HG03520 (cell line): ENCODE measurements around the gene NFATC3.

Experiments
- ATAC-seq: cut with Tn5 transposase; IDR thresholded peaks from one replicate; pipeline ENCODE4 v1.9.1; 2021; ENCODE audit warnings: mild to moderate bottlenecking, moderate library complexity; ENCODE audit not compliant: unreplicated experiment

NFATC3 gene

DNA sequence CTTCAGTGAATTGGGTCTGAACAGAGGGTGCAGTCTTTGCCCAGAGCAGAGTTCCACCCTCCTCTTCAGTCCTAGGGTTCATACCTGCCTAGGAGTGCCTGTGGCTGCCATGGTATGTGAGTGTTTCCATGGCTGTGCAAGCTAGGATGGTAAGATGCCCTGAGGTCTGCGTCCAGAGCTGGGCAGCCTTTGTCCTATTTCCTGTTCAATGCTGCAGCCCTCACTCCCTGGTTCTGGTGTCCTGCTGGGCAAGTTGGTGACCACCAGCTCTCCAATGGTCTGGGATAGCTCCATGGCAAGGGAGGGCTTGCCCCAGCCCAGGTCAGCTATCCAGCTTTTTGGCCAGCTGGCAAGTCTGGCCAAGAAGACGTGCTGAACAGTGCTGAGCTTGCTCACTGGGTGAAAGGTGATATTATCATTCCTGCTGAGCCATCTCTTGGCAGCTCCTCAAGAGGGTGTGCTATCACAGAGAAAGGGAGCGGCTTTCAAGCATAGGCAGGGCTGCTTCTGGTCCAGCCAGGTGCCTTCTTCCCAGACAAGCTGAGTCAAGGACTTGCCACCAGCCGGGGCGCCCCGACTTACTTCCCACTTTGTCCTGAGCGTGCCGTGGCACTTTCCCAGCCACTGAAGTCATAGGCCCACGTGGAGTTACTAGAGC is 13.0 kb upstream of the NFATC3 start:
- no peak for ATAC-seq

DNA sequence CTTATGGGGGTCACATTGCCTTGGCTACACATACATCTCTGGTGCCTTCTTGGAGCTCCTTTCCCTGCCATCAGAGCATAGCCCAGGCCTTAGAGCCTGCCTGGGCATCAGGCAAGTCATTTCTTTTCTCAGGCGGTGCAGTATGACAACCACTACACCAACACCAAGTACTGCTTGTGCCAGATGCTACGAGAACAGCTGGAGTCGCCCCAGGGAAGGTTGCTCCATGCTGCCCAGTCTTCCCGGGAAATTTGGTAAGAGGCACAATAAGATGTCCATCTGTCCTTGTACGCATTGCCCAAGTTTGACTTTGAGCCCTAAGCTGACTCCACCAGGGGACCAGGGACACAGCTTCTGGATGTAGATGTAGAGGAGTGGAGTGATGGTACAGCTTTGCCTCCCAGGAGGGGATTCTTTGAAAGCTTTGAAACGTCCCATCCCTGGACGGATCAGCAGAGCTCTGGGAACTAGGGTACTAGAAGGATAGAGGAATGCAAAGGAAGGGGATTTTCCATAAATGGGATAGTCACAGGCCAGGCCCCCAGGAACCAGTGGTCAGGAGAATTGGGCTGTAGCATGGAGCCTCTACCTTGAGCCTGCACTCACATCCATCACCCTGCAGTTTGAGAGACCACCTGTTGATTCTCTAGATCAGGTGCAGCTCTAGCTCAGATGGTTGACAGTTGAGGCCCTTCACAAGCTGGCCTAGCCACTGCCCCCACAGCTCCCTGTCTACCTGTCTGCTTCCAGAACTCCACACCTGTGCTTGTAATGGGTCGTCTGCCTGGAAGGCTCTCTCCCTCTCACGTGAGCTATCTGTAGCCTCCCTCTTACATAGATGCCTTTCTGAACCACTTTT is 11.0 kb upstream of the NFATC3 start:
- no peak for ATAC-seq

DNA sequence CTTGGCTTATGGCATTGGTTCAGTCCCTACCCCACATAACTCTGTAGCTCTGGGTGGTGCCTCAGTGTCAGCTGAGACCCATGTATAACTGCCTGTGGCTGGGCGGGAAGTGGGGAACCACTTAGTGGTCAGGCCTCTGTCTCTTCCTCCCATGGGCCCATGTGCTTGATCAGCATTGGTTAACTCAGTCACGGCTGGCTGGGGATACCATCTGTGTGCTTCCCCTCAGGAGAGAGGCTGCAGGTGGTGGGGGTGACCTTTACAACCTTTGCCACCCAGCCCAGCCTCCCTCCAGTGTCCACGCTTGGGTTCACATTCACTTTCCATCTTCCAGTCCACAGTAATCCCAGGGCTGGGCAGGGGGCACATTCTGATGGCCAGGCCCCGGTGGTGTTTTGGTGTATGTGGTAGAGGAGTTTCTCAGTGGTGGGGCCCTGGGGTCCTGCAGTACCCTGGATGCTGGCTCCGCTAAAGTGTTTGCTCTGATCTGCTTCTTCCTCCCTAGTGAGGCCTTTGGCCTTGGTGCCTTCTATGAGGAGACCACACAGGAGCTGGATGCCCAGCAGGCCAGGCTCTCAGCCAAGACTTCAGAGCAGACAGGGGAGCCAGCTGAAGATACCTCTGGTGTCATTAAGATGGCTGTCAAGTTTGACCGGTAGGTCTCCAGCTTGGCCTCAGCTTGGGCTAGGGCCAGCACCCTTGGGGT is 10.2 kb upstream of the NFATC3 start:
- ATAC-seq: peak; percentile 54

DNA sequence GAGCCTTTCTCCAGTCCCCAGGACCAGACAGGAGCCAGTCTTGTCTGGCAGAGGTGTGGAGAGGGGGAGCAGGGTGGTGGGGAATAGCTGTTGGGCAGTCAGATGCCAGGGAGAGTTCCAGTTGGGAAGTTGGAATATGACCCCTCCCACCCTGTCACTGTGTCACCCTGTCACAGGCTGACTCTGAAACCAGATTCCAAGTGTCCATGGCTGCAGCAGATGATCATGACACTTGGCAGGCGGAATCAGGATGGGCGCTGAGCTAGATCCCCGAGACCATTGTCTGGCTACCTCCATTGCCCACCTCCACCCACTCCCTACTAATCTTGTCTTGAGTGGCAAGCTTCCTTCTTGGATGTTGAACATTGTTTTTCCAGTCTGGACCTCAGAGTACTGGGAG is 9.2 kb upstream of the NFATC3 start:
- no peak for ATAC-seq

DNA sequence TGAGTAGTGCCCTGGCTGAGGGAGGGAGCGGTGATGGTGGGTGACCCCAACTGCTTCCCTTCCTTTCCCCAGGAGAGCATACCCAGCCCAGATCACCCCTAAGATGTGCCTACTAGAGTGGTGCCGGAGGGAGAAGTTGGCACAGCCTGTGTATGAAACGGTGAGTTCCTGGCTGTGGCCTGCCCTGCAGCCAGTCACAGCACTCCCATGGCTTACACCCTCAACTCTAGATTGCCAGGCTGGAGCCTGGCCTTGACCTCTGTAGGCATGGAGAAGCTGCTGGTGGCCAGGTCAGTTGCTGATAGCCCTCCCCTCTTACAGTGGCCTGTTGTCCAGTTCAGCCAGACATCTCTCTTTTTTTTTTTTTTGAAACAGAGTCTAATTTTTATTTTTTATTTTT is 8.6 kb upstream of the NFATC3 start:
- no peak for ATAC-seq

DNA sequence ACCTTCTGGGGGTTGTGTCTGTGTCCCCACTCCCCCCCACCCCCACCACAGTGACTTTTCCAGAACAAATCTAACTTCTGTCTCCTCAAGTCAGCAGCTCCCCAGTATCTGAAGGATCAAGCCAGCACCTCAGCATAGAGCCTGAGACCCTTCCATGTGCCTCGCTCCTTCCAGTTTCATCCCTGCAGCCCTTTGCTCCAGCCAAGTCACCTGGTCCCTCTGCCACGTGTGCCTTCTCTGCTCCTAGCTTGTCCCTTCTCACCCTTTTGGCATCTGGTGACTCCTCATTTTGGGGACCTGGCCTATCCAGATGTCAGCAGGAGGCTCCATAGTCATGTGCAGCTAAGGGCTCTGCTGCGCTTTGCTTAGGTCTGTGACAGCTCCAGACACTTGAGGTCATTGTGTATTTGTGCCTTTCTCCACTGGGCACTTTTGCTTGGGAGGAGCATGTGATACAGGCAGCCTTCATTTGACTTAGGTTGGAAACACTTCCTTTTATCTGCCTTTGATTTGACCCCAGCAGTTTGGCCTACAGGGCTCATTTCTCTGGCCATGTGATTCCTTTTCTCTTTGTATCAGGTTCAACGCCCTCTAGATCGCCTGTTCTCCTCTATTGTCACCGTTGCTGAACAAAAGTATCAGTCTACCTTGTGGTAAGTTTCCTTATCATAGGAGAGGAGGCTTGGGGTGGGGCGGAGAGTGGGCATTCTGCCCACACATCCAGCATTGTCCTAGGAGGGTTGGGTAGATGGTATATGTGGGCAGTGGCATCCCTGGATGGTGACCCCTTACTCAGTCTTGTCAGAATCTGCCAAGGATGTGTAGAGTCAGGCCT is 7.1 kb upstream of the NFATC3 start:
- ATAC-seq: no peak

DNA sequence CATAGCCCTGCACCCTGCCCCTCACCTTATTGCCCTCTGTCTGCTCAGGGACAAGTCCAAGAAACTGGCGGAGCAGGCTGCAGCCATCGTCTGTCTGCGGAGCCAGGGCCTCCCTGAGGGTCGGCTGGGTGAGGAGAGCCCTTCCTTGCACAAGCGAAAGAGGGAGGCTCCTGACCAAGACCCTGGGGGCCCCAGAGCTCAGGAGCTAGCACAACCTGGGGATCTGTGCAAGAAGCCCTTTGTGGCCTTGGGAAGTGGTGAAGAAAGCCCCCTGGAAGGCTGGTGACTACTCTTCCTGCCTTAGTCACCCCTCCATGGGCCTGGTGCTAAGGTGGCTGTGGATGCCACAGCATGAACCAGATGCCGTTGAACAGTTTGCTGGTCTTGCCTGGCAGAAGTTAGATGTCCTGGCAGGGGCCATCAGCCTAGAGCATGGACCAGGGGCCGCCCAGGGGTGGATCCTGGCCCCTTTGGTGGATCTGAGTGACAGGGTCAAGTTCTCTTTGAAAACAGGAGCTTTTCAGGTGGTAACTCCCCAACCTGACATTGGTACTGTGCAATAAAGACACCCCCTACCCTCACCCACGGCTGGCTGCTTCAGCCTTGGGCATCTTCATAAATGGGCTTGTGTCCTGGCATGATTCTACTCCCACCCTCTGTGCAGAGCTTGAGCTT is 6.3 kb upstream of the NFATC3 start:
- ATAC-seq: no peak

DNA sequence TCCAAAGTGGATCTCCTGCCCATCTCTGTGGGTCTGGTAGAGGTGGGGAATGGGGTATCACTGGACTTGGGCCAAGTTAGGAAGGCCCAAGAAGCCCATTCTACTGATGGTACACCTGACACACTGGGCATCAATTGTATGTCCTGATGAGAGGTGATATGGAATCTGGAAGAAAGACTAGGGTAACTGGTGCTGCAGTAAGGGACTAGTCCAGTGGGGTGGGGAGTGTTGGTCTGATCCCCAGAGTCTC is 5.9 kb upstream of the NFATC3 start:
- ATAC-seq: no peak

DNA sequence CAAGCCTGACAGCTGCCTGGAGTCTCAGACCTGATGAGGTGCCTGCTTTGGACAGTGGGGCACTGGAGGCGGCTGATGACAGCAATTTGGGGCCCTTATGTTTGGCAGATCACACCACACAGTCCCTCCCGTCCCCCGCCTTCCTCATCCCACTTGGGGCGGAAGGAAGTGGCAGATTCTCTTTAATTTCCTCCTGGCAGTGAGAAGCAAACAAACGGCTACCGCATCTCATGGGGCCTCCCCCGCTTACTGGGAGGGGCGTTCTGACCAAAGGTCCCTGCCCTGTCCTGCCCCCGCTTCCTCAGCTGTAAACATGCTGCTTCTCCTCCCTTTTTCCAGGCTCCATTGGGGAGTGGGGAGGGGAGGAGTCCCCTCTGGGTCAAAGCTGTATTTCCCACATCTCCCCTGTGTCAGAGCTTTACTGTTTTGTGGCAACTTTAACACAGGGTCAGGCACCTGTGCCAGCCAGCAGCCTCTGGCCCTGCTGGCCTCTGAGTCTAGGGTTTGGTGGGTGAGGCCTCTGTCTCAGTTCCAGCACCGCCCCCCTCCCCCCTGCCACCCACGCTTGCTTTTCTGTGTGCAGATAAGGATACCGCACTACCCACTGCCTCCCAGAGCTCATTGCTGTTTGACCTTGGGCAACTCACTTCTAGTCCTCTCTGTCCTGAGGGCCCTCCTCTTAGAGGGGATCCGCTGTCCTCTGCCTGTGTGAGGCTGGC is 5.4 kb upstream of the NFATC3 start:
- no peak for ATAC-seq

DNA sequence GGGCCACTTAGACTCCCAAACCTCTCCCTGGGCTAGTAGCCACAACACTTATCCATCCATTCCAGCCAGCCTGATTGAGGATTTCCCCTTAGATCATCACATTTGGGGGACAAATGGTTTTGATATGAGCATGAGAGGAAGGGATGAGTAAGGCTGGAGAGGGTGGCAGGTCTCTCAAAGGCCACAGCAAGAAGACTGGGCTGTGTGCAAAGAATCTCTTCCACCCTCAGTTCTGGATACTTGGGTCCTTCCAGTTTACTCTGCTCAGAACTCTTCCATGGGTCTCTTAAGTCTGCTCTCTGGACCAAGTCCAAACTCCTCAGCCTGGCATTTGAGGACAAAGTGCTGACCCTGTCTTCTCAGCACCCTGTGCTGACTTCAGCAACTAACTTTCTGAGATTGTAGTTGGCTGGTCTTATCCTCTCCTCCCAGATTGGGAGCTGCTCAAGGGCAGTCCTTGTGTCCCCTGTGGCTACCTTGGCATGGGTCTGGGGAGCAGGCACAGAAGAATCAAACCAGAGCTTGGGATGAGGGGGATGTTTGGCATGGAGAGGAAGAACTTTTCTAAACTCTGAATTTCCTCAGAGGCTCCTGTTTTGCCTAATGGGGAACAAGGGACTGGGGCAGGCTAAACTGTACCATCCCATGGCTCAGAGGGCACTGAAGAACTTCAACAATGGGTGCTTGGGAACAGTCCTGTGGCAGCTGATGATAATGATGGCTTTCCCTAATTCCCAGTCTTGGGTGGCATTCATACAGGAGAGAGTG is 3.1 kb upstream of the NFATC3 start:
- no peak for ATAC-seq

DNA sequence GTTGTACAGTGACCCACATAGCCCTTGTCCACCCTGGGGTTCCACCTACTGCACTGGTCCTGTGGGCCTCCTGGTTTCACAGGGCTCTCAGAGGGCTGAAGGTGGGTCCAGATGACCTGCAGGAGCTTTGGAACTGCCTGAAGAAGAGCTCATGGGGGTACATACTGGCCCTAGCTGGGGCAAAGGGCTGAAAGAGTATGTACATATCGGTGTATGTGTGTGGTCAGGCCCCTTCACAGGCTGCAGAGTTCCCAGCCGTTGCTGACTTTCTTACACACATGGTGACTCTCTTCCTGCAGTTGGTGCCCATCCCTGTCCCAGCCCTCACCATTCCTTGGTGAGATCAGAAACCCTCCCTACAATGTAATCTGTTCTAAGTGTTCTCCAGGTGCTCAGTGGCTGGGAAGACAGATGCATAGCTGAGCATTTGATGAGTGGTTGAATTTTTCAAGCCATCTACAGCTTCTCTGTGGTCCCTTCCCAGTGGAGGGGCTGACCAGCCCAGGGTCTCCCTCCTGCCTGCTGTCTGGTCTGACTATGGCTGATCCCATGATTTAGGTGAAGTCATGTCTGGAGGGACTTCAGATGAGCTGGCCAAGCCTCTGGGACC is 2.4 kb upstream of the NFATC3 start:
- ATAC-seq: no peak

DNA sequence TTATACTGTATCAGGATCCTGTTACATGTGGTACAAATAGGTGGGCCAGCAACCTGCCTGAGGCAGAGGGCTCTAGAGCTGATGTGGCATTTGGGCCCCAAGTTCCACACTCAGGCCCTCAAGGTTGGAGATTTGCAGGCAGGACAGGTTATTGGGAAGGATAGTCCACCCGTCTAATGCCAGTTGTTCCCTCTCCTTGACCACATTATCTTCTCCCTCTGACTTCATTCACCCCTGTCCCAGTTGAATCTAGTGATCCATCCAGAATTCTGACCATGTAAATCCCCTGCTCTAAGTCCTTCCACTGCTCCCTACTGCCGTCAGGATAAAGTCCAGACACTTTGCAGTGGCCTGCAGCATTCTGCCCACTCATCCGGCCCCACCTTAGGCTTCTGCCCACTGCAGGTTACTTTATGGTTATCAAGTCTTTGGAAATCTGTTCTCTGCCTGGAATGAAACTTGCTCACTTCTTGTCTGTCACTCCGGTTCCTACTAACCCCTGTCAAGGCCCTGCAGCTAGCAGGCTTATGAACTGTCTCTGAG is 1.9 kb upstream of the NFATC3 start:
- ATAC-seq: no peak

DNA sequence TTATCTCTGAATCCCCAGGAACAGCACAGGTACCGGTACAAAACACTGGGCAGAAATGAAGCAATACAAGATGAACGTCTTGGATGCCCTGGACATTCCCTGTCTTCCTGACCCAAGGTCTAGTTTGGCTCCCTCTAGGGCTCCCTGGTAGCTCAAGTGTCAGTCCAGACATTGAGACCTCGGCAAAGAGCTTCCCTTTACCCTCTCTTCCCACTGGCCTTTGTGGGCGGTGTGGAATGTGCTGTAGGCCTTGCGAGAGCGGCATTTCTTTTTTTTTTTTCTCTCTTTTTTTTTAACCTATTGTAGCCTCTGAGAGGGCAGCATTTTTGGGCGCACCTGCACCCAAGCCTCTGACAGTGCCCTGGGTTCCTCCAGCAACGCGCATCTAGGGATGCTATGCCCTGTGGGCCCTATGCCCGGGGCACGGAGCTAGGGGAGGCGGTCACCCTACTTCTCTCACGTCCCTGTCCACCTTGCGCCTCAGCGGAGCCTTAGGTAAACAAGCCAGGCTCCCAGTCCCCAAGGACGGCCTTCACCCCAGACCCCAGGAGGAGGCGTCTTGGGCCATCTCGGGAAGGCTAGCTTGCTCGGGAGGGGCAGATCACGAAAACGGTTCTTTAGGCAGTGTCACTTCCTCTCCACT is 1.2 kb upstream of the NFATC3 start:
- no peak for ATAC-seq

DNA sequence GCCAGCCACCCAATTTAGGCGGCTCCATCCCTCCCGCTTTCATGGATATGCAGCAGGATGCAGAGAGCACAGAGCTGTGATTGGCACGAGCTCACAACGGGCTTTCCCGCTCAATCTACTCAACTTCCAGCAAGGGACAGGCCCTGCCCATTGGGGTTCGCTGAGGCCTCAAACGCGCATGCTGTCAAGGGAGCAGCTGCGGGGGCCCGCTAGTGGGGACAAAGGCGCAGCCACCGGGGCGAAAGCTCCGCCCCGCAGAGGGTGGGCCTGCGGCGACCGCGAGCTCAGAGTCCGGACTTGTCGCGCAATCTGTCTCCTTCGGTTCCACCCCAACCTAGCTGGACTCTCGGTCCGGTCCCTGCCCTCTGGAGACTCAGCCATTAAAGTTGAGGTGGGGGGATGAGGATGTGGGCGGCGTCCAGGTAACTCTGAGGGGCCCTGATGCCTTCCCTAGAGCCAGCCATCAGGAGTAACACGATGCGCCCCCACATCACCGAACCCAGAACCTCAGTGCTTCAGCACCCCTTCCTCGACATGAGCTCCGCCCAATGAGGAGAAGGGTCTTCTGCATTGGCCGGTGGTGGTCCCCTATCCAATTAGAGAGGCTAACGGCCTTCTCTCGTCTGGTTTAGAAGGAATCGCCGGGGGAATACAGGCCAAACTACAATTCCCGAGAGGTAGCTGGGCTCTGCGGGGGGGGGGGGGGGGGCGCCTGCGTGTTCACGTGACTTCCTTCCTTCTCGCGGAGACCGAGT is 489 bp upstream of the NFATC3 start:
- ATAC-seq: peak; percentile 47

DNA sequence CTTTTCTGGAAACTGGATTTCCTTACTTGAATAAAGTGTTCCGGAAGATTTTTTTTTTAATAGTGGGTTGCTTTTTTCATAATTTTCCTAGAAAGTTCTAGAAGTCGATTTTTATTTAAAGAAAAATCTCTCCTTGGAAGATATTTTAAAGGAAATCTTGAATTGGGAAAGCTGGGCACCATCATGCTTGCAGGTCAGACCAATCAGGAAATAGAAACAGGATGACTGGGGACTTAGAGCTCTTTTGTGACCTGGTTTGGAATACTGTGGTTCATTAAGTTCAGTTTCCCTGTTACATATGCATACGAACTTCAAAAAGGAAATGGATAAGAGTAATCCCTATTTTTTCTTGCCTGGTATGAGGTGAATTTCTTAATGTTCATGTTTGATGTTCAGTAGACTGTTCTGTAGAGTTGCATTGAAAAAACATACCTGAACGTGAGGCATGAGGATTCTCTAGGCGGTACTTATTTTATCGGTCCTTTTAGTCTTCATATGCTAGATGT is 1.2 kb downstream of the NFATC3 start:
- ATAC-seq: no peak

DNA sequence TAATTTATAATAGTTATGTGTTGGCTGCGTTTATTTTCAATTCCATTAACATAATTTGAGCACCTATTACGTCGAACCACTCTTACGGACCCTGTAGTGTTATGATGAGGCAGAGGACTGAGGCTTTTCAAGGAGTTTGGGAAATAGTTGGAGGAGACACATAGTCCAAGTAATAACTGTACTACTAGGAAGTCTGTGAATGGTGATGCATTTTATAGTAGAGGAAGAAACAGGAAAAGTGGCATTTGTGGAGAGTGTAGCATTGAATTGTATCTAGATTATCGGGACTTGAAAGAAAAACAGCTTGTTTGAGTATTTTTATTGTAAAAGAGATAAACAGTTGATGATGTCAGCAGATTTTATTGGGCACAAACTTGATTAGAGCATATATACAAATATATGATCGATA is 1.7 kb downstream of the NFATC3 start:
- no peak for ATAC-seq

DNA sequence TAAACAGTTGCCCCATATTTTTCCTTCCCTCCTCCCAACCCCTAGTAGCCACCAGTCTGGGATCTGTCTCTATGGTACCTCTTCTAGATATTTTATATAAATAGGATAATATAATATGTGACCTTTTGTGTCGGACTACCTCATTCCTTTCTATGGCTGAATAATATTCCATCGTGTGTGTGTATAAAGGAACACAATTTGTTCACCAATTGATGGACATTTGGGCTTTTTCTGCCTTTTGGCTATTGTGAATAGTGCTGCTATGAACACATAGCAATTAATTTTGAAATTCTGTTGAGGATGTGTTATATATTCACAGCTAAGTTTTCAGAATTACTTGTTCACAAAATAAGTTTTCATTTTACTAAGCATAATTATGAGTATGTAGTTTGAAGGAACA is 2.5 kb downstream of the NFATC3 start:
- ATAC-seq: no peak
